Muscle of leg (tissue), 11 donors: Measurements from ENCODE around the gene CDH24. TPM values are rescaled to one million over a fixed set of nuclear protein-coding genes. Genes with fewer than 3 reads are reported as not detected.
"Not testable (repeated sequence)": the region's sequence is repeated elsewhere in the genome, so short reads cannot be mapped to it uniquely, and the experiment has no call there.

ENCODE experiments used
- DNase-seq: peaks from one replicate; pipeline ENCODE4 v3.0.0; 2013
- H3K27ac ChIP-seq: one replicate; pipeline ENCODE4 v1.5.1; 2013; ENCODE audit warnings: mild to moderate bottlenecking, low read length, control low read depth
- H3K27me3 ChIP-seq: one replicate; pipeline ENCODE4 v1.6.1; 2013; ENCODE audit warnings: low read length; ENCODE audit not compliant: control insufficient read depth, insufficient read depth
- H3K36me3 ChIP-seq: one replicate; pipeline ENCODE4 v1.6.1; 2013; ENCODE audit warnings: low read length; ENCODE audit not compliant: control insufficient read depth, insufficient read depth
- H3K4me1 ChIP-seq: one replicate; pipeline ENCODE4 v1.6.1; 2013; ENCODE audit warnings: low read length; ENCODE audit not compliant: control insufficient read depth, insufficient read depth
- H3K4me3 ChIP-seq: one replicate; pipeline ENCODE4 v1.5.1; 2013; ENCODE audit warnings: low read length, control low read depth
- H3K9me3 ChIP-seq: replicated peaks from 2 replicates; pipeline ENCODE4 v1.6.1; 2013; ENCODE audit warnings: low read depth, low read length; ENCODE audit not compliant: control insufficient read depth
- WGBS: methylation state at CpG from one replicate; pipeline ENCODE4 v1.1.5; 2013; ENCODE audit warnings: missing lambda C conversion rate; ENCODE audit not compliant: insufficient coverage; 5-methylcytosine and 5-hydroxymethylcytosine counted together
- polyA plus RNA-seq, 8 donors: library from polyadenylated mRNA; unstranded; fragments of 120-200 nt; gene quantifications; one replicate each; pipeline versions ENCODE4 v1.2.1 to v1.2.3, GENCODE V29; 2013; ENCODE audit warnings: inconsistent platforms in 1 of 8, low replicate concordance in 1 of 8; ENCODE audit not compliant: insufficient read length in 8 of 8, insufficient read depth in 1 of 8
- total RNA-seq: library from RNA; stranded (reverse); fragments of 120-200 nt; gene quantifications from one replicate; pipeline ENCODE4 v1.2.4, GENCODE V29; 2013

The CDH24 gene
- total and polyA plus RNA-seq, 9 donors = 2.1 to 6.8 (median 4.8) TPM

DNA sequence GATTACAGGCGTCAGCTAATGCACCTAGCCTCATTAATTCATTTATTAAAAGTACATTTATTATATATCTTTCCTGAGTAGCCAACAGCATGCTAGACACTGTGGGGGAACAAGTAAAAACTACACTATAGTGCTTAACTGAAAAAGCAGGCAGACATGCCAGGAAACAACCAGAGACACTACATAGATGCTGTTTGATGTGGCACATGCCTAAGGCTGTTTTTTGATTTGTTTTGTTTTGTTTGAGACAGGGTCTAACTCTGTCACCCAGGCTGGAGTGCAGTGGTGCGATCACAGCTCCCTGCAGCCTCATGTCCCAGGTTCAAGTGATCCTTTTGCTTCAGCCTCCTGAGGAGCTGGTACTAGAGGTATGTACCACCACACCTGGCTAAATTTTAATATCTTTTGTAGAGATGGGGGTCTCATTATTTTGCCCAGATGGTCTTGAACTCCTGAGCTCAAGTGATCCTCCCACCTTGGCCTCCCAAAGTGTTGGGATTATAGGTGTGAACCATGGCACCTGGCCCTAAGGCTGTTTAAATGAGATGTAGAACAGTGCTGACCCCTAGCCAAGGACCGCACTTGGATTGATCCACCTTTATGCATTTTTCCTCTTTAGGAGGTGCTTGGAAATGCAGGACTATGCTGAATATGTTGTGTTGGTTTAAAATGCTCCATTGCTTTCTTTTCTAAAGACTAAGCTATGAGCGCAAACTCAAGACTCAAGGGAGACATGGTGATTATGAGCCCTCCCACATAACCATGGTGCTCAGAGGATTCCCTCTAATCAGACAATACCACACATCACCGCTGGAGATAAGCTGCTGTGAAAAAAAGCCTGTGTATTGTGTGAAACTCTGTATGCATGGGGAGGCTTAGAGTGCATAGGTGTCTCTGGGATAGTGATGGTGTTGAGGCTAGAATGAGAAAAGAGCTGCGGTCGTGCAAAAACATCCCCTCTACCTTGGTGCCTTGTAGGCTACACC is 36.9 kb downstream of the CDH24 start:
- peaks cover 2% of the 10 kb centered on the region for H3K4me1 ChIP-seq
- H3K27me3 ChIP-seq = no peaks in the 10 kb centered on the region
- no peak for DNase-seq
- peaks cover 9% of the 10 kb centered on the region for H3K36me3 ChIP-seq
- WGBS = no CpG with 5 or more reads among the region's 7 CpGs
- no peak overlapping the region for H3K4me3 ChIP-seq
- no peaks in the 10 kb centered on the region for H3K9me3 ChIP-seq
- H3K27ac ChIP-seq = no peak overlapping the region

DNA sequence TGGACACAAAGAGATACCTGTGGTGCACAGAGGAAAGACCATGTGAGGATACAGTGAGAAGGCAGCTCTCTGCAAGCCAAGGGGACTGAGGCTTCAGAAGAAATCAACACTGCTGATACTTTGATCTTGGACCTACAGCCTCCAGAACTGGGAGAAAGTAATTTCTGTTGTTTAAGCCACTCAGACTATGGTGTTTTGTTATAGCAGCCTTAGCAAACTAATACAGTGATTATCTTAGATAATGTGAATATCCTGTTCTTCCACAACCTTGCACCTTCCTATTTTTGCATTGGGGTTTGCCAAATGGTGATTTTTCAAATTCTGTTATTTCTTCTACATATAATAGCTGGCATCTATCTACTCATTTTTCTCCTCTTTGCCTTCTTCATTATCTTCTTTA is 39.2 kb downstream of the CDH24 start:
- no peaks in the 10 kb centered on the region for H3K27me3 ChIP-seq
- H3K4me1 ChIP-seq = no peaks in the 10 kb centered on the region
- no peak overlapping the region for H3K27ac ChIP-seq
- no peak overlapping the region for H3K4me3 ChIP-seq
- no peaks in the 10 kb centered on the region for H3K36me3 ChIP-seq
- no peaks in the 10 kb centered on the region for H3K9me3 ChIP-seq
- no peak for DNase-seq

DNA sequence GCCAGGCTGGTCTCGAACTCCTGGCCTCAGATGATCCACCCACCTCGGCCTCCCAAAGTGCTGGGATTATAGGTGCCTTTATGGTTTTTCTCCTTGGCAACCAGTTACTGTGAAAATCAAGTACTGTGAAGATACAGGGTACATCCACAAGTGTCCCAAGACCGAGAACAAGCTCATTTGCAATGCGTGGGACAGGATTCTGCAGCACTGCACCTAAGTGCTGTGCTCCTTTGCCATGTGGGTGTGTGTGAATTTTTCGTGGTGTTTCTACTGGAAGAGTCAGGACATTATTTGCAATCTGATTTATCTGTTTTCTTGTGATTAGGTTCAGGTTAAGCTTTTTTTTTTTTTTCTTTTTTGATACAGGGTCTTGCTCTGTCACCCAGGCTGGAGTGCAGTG is 40.2 kb downstream of the CDH24 start:
- Histone ChIP-seq H3K27ac (no peak overlapping the region), H3K27me3 (no peaks in the 10 kb centered on the region), H3K4me1 (no peaks in the 10 kb centered on the region), H3K4me3 (no peak overlapping the region), H3K9me3 (no peaks in the 10 kb centered on the region), H3K36me3 (no peaks in the 10 kb centered on the region)
- 60% methylated on average over 1 of the region's 5 CpGs for WGBS
- no peak for DNase-seq

DNA sequence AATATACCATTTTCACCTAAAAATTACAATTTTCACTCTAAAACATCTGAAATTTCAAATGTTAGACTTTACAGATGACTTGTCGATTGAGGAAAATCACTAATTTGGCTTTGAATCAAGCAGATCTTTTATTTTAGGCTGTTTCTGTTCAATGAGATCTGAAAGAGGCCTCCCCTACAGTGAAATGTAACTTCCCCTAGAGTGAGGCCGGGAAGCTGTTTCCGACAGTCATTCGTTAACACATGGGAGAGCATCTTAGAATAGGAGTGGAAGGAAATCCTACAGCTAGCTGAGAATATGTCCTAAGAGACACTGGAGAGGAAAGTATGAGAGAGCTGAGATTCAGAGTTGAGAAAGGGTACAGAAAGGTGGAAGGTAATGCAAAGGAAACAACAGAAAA is 41.7 kb downstream of the CDH24 start:
- Histone ChIP-seq H3K27me3 (no peaks in the 10 kb centered on the region), H3K27ac (no peak overlapping the region), H3K9me3 (no peaks in the 10 kb centered on the region), H3K4me1 (no peaks in the 10 kb centered on the region), H3K36me3 (no peaks in the 10 kb centered on the region), H3K4me3 (no peak overlapping the region)
- WGBS = no CpG with 5 or more reads among the region's 4 CpGs
- DNase-seq = no peak

DNA sequence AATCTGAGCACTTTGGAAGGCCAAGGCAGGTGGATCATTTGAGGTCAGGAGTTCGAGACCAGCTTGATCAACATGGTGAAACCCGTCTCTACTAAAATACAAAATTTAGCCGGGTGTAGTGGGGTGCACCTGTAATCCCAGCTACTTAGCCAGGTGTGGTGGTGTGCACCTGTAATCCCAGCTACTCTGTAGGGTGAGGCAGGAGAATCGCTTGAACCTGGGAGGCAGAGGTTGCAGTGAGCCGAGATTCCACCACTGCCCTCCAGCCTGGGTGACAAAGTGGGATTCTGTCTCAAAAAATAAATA is 43.6 kb downstream of the CDH24 start:
- H3K36me3 ChIP-seq, H3K9me3 ChIP-seq, H3K27me3 ChIP-seq, H3K4me3 ChIP-seq, H3K4me1 ChIP-seq, DNase-seq, H3K27ac ChIP-seq: not testable (repeated sequence)
- 83% methylated on average over 2 of the region's 5 CpGs for WGBS

DNA sequence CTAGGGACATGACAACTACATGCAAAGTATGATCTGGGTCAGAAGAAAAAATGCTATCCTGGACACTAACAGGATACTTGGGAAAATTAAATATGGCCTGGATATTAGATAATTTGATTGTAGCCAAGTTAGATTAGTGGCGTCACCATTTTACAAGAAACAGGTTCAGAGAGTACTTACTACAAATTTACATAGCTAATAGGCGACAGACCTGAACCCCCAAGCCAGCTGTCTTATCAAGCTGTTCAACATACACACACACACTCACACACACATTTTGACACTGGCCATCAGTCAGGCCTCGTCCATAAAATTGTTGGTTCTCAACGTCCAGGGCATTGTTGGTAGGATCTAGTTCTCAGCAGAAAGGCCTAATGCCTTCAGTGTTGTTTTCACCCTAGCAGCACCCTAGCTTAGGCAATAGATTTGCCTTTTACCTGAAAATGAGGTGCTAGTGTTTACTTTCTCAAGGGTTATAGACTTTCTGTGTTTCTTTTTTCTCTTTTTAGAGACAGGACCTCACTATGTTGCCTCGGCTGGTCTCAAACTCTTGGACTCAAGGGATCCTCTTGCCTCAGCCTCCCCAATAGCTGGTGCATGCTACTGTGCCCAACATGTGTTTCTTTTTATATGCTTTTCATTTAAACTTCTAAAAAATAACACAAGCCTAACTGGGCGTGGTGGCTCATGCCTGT is 44.1 kb downstream of the CDH24 start:
- Histone ChIP-seq H3K4me3 (no peak overlapping the region), H3K36me3 (no peaks in the 10 kb centered on the region), H3K9me3 (no peaks in the 10 kb centered on the region), H3K27ac (no peak overlapping the region), H3K27me3 (no peaks in the 10 kb centered on the region), H3K4me1 (peaks cover 6% of the 10 kb centered on the region)
- DNase-seq = no peak
- 100% methylated on average over 1 of the region's 6 CpGs for WGBS

DNA sequence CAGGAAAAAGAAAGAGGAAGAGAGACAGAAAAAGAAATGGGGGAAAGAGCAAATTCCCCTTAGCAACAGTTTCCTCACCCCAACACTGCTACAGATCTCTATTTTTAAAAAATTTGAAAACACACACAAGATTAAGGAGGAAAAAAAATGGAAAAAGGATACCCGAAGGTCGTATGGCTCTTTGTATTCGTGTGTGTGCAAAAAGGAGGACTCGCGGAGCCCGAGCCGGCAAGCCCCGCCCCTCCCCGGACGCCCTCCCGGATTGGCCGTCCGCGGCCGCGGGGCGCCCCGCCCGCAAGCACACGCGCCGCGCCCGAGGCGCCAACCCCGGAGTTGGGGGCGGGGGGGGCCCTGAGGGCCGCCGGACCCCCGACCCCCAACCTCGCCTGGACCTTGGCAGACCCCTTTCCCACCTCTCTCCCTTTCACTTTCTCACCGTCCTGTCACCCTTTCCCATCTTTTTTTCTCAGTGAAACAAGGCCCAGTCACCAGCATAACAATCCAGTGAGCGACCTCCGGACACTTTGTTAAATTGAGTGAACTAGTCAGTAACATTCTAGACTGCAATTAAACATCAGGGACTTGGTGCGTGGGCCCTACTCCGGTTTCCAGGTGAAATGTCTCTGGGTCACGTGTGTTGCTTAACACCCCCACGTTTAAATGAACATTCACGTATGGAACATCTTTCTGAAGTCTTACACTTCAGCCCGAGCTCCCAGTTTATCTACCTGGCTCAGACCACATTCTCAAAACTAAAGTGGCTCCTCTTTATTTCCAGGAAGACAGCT is 47.2 kb downstream of the CDH24 start, which contains the start of gene C14orf93:
TSS of gene C14orf93 (minus strand) at position 205 of the 788 bp plus-strand sequence. CDS start 11,120 bp downstream, outside the sequence.
- WGBS = under 1% methylated on average over 31 of the region's 40 CpGs
- DNase-seq = peak; percentile 91

DNA sequence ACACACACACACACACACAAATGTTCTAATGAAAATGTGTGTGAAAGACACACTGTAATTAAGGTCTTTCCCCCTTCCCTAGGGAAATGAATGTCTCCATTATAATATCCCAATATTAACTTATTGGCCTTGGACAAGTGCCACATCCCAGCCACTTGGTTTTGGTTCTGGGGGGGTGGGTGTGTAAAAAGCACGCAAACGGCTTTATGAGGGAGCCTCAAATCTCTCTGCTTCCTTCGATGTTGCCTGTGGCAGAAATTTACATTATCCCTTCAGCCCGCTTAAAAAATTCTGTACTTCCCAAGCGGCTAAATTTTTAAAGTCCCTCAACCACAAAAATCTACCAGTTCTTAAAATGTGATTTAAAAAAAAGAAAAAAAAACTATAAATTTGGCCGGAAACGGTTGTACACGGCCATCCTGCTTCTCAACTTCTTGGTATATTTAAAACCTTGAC is 47.8 kb downstream of the CDH24 start:
- no peak for DNase-seq
- H3K27me3 ChIP-seq = no peaks in the 10 kb centered on the region
- no peaks in the 10 kb centered on the region for H3K9me3 ChIP-seq
- no CpG with 5 or more reads among the region's 8 CpGs for WGBS
- no peaks in the 10 kb centered on the region for H3K36me3 ChIP-seq
- H3K4me1 ChIP-seq = peaks cover 15% of the 10 kb centered on the region
- peak overlapping the region; percentile 60 for H3K4me3 ChIP-seq
- H3K27ac ChIP-seq = peak overlapping the region; percentile 88

More for the DNA sequence above, 47.2 kb downstream of the CDH24 start, which contains the start of gene C14orf93:
- peaks cover 15% of the 10 kb centered on the region for H3K4me1 ChIP-seq
- H3K36me3 ChIP-seq = no peaks in the 10 kb centered on the region
- no peaks in the 10 kb centered on the region for H3K9me3 ChIP-seq
- H3K27me3 ChIP-seq = no peaks in the 10 kb centered on the region
- peak within 1 kb of the TSS; percentile 88 for H3K27ac ChIP-seq
- peak within 1 kb of the TSS; percentile 60 for H3K4me3 ChIP-seq

DNA sequence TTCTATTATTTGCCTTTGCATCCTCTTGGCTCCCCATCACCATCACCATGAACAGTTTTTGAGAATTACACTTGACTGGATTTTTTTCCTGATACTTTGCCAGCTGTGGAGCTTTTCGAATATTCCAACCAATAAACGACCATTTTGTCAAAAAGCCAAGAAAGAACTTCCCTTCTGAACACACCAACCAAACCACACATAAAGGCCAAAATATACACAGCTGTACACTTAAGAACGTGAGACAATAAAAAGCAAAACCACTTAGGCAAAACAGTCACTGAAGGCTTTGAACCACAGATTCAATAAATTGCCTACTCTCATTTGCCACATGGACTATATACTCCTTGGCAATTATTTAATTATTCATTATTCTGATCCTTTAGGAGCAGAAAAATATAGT is 48.5 kb downstream of the CDH24 start:
- H3K27me3 ChIP-seq = no peaks in the 10 kb centered on the region
- DNase-seq = peak; percentile 41
- H3K4me1 ChIP-seq = peaks cover 15% of the 10 kb centered on the region
- WGBS = no CpG with 5 or more reads among the region's 3 CpGs
- H3K9me3 ChIP-seq = no peaks in the 10 kb centered on the region
- no peak overlapping the region for H3K4me3 ChIP-seq
- H3K27ac ChIP-seq = no peak overlapping the region
- H3K36me3 ChIP-seq = no peaks in the 10 kb centered on the region
